ENCODE measurements around the gene KRTAP5-6.
A peak's percentile ranks its signal among the peaks of the same experiment; 100 is the strongest.

KRTAP5-6 gene

DNA sequence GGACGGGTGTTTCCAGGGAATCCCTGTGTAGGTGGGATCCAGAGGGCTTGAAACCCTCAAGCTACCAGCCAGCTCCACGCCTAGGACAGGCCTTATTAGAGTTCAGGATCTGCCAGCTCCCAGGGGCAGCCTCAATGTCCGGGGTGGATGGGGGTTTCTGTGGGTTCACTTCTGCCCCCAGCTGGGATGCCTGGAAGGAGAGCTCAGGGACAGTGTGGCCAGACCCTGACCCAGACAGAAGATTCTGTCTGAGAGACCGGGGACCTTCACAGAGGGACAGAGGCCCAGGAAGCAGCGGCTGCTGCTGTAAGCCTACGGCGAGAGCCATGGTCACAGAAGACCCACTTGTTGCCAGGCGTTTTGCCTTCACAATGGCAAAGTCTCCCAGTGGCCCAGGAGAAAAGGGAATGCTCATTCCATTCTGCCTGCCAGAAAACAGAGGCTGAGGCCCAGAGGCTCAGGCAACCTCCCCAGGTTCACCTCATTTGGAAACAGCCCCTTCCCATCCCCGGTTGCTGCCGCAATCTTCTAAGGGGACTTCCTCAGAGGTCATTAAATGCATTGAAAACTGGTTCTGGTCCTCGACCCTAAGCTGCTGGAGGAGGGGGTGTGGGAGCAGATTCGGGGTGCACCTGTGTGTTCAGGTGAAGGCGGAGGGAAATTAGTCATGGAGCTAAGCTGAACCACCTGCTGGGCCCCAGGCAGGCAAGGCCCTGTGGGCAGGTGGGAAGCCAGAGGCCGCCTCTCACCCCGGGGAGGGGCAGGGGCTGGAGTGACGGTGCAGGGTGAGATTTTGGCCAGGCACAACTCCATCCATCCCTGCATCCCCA lies 4.9 kb upstream of the KRTAP5-6 start:
- Histone ChIP-seq H2AFZ (ENCODE audit: low read length) (no peak overlapping the region), H3K4me3 (ENCODE audit: low read length, poor library complexity, severe bottlenecking) (no peak overlapping the region), H3K36me3 (ENCODE audit: insufficient read depth, low read length) (no peaks in the 10 kb centered on the region), H4K20me1 (ENCODE audit: insufficient read depth, low read length, poor library complexity, severe bottlenecking) (no peaks in the 10 kb centered on the region), H3K27me3 (ENCODE audit: insufficient read depth, low read length, poor library complexity, severe bottlenecking) (no peaks in the 10 kb centered on the region), H3F3A (ENCODE audit: low read depth) (no peaks in the 10 kb centered on the region), H3K9ac (ENCODE audit: low read depth, low read length, poor library complexity, severe bottlenecking) (no peak overlapping the region), H3K4me1 (ENCODE audit: insufficient read depth, low read length, poor library complexity, severe bottlenecking) (peaks cover 19% of the 10 kb centered on the region), H3K79me2 (ENCODE audit: insufficient read depth, low read length) (no peaks in the 10 kb centered on the region), H3K4me2 (ENCODE audit: low read depth, low read length, poor library complexity, severe bottlenecking) (no peak overlapping the region), H3K9me2 (replicated peaks; ENCODE audit: low read depth, low read length) (no peaks in the 10 kb centered on the region), H3K9me3 (ENCODE audit: insufficient read depth, low read depth, low read length) (no peaks in the 10 kb centered on the region)
- no peak for TF ChIP-seq EZH2phosphoT487 (IDR thresholded peaks at IDR 0.05; ENCODE audit: borderline replicate concordance)

DNA sequence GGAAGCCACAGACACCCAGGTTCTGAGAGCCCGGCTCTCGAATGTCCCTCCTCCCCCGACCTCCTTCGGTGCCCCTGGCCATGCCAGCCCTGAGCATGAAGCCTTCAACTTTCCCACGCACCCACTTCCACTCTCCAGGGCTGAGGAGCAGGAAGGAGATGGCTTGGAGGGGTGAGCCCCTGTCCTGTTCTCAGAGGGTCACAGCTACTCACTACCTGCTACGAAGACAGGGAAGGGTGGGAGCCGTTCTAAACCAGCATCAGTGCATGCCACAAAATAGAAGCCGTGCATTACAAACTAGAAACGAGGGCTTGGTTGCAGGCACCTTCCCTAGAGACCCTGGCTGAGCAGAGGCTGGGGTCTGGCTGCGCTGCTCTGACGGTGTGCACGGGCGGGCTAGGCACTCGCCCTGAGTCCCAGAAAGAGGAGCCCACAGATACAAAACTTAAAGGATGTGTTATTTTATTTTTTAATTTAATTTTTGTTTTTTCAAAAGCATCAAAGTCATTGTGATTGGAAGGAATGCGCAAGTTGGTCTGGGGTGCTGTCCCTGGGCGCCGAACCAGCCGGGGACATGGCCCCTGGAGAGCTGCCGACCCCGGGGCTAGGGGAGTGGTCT lies 4.2 kb upstream of the KRTAP5-6 start:
- Histone ChIP-seq H3K9ac (ENCODE audit: low read depth, low read length, poor library complexity, severe bottlenecking) (peak overlapping the region; percentile 82), H3K9me3 (ENCODE audit: insufficient read depth, low read depth, low read length) (no peaks in the 10 kb centered on the region), H2AFZ (ENCODE audit: low read length) (no peak overlapping the region), H3K79me2 (ENCODE audit: insufficient read depth, low read length) (no peaks in the 10 kb centered on the region), H3F3A (ENCODE audit: low read depth) (no peaks in the 10 kb centered on the region), H3K4me1 (ENCODE audit: insufficient read depth, low read length, poor library complexity, severe bottlenecking) (peaks cover 19% of the 10 kb centered on the region), H4K20me1 (ENCODE audit: insufficient read depth, low read length, poor library complexity, severe bottlenecking) (no peaks in the 10 kb centered on the region), H3K4me2 (ENCODE audit: low read depth, low read length, poor library complexity, severe bottlenecking) (peak overlapping the region; percentile 91), H3K4me3 (ENCODE audit: low read length, poor library complexity, severe bottlenecking) (peak overlapping the region; percentile 76), H3K36me3 (ENCODE audit: insufficient read depth, low read length) (no peaks in the 10 kb centered on the region), H3K27me3 (ENCODE audit: insufficient read depth, low read length, poor library complexity, severe bottlenecking) (no peaks in the 10 kb centered on the region), H3K9me2 (replicated peaks; ENCODE audit: low read depth, low read length) (no peaks in the 10 kb centered on the region)
- no peak for TF ChIP-seq EZH2phosphoT487 (IDR thresholded peaks at IDR 0.05; ENCODE audit: borderline replicate concordance)
- TF ChIP-seq, protein P1, sequence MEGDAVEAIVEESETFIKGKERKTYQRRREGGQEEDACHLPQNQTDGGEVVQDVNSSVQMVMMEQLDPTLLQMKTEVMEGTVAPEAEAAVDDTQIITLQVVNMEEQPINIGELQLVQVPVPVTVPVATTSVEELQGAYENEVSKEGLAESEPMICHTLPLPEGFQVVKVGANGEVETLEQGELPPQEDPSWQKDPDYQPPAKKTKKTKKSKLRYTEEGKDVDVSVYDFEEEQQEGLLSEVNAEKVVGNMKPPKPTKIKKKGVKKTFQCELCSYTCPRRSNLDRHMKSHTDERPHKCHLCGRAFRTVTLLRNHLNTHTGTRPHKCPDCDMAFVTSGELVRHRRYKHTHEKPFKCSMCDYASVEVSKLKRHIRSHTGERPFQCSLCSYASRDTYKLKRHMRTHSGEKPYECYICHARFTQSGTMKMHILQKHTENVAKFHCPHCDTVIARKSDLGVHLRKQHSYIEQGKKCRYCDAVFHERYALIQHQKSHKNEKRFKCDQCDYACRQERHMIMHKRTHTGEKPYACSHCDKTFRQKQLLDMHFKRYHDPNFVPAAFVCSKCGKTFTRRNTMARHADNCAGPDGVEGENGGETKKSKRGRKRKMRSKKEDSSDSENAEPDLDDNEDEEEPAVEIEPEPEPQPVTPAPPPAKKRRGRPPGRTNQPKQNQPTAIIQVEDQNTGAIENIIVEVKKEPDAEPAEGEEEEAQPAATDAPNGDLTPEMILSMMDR (conservative IDR thresholded peaks at IDR 0.05; ENCODE audit: low read length) = no peak

DNA sequence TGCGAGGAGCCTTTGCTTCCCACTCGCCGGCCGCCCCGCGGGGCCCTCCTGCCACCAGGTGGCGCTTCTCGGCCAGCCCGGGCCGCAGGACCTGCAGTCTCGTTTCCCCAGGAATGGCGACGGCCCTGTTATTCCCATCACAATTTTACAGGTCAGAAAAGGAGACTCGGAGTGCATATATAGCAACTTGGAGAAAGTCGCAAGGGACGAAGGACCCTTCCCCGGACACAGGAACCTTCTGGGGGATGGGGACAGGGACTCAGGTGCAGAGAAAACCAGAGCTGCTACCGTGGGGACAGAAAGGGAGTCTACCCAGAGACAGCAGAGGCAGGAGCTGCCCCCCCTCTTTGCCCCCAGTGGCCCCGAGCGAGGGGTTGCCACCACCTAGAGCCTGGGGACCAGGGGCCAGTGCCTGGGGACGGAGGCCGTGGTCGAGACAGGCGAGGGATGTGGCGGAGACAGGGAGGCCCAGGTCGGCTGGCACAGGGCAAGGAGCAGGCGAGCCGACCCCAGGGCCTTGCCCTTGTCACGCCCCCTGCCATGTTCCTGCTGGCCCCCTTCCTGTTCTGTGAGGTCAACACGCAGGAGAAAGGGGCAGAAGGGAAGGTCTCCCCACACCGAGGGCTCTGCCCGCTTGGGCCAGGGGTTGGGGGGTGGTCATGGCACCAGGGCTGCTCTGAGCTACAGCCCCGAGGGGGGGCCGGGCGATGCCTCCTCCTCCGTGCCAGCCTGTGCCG lies 3.5 kb upstream of the KRTAP5-6 start:
- H3K9me2 ChIP-seq (replicated peaks; ENCODE audit: low read depth, low read length) = no peaks in the 10 kb centered on the region
- H3K9ac ChIP-seq (ENCODE audit: low read depth, low read length, poor library complexity, severe bottlenecking) = peak overlapping the region; percentile 82
- H3K9me3 ChIP-seq (ENCODE audit: insufficient read depth, low read depth, low read length) = no peaks in the 10 kb centered on the region
- H4K20me1 ChIP-seq (ENCODE audit: insufficient read depth, low read length, poor library complexity, severe bottlenecking) = no peaks in the 10 kb centered on the region
- H3F3A ChIP-seq (ENCODE audit: low read depth) = no peaks in the 10 kb centered on the region
- H3K79me2 ChIP-seq (ENCODE audit: insufficient read depth, low read length) = no peaks in the 10 kb centered on the region
- H3K4me3 ChIP-seq (ENCODE audit: low read length, poor library complexity, severe bottlenecking) = peak overlapping the region; percentile 76
- peaks cover 19% of the 10 kb centered on the region for H3K4me1 ChIP-seq (ENCODE audit: insufficient read depth, low read length, poor library complexity, severe bottlenecking)
- H3K27me3 ChIP-seq (ENCODE audit: insufficient read depth, low read length, poor library complexity, severe bottlenecking) = no peaks in the 10 kb centered on the region
- TF ChIP-seq, protein P1 (conservative IDR thresholded peaks at IDR 0.05; ENCODE audit: low read length) = peak; percentile 89
- no peak for TF ChIP-seq EZH2phosphoT487 (IDR thresholded peaks at IDR 0.05; ENCODE audit: borderline replicate concordance)
- H3K4me2 ChIP-seq (ENCODE audit: low read depth, low read length, poor library complexity, severe bottlenecking) = peak overlapping the region; percentile 91
- H3K36me3 ChIP-seq (ENCODE audit: insufficient read depth, low read length) = no peaks in the 10 kb centered on the region
- H2AFZ ChIP-seq (ENCODE audit: low read length) = peak overlapping the region; percentile 88
